Neural cell (in vitro differentiated cells): ENCODE data around the gene SELENOI. TPM values are rescaled to one million over a fixed set of nuclear protein-coding genes. Genes with fewer than 3 reads are reported as not detected.
"Not testable (repeated sequence)": the region's sequence is repeated elsewhere in the genome, so short reads cannot be mapped to it uniquely, and the experiment has no call there.

Source experiments
- H2AFZ ChIP-seq: fragments of 200-600, 300-800 bp; sonication (generic), shearing (Covaris generic); 2 replicates; pipeline ENCODE4 v1.6.0; 2014; ENCODE audit warnings: low read depth, mild to moderate bottlenecking, antibody characterized with exemption, low read length, moderate library complexity
- H3F3A ChIP-seq: fragments of 200-600 bp; shearing (Covaris generic); 2 replicates; pipeline ENCODE4 v1.6.1; 2016; ENCODE audit warnings: mild to moderate bottlenecking, moderate library complexity, mixed read lengths, antibody characterized with exemption, low read length; ENCODE audit not compliant: insufficient read depth, poor library complexity, severe bottlenecking
- H3K27ac ChIP-seq: fragments of 200-600, 300-800 bp; sonication (generic), shearing (Covaris generic); 2 replicates; pipeline ENCODE4 v1.5.1; 2014; ENCODE audit warnings: mild to moderate bottlenecking, low read length, moderate library complexity
- H3K27me3 ChIP-seq: fragments of 300-800, 200-600 bp; sonication (generic), shearing (Covaris generic); 2 replicates; pipeline ENCODE4 v1.6.0; 2014; ENCODE audit warnings: mild to moderate bottlenecking, low read depth, low read length, moderate library complexity; ENCODE audit not compliant: insufficient read depth
- H3K36me3 ChIP-seq: fragments of 300-800, 200-600 bp; sonication (generic), shearing (Covaris generic); 2 replicates; pipeline ENCODE4 v1.5.1; 2014; ENCODE audit warnings: mild to moderate bottlenecking, antibody characterized with exemption, low read length, moderate library complexity; ENCODE audit not compliant: insufficient read depth
- H3K4me2 ChIP-seq: fragments of 300-800, 200-600 bp; sonication (generic), shearing (Covaris generic); 2 replicates; pipeline ENCODE4 v1.6.0; 2014; ENCODE audit warnings: mild to moderate bottlenecking, low read length
- H3K4me3 ChIP-seq: fragments of 300-800, 200-600 bp; sonication (generic), shearing (Covaris generic); 2 replicates; pipeline ENCODE4 v1.5.1; 2014; ENCODE audit warnings: mild to moderate bottlenecking, low read length, moderate library complexity
- H3K79me2 ChIP-seq: fragments of 200-600 bp; shearing (Covaris generic); replicated peaks from 2 replicates; pipeline ENCODE4 v1.6.0; 2014; ENCODE audit warnings: mild to moderate bottlenecking, low read length, moderate library complexity; ENCODE audit not compliant: insufficient read depth
- H3K9ac ChIP-seq: fragments of 300-800, 200-600 bp; sonication (generic), shearing (Covaris generic); 2 replicates; pipeline ENCODE4 v1.6.1; 2016; ENCODE audit warnings: mild to moderate bottlenecking, low read length, mixed read lengths
- H3K9me2 ChIP-seq: fragments of 200-600 bp; shearing (Covaris generic); 2 replicates; pipeline ENCODE4 v1.6.1; 2016; ENCODE audit warnings: mild to moderate bottlenecking, low read length, mixed read lengths; ENCODE audit not compliant: insufficient read depth
- H3K9me3 ChIP-seq: fragments of 200-600, 300-800 bp; sonication (generic), shearing (Covaris generic); 2 replicates; pipeline ENCODE4 v1.6.1; 2016; ENCODE audit warnings: mild to moderate bottlenecking, mixed run types, low read length, moderate library complexity, mixed read lengths
- H4K20me1 ChIP-seq: fragments of 200-600 bp; shearing (Covaris generic); 2 replicates; pipeline ENCODE4 v1.6.1; 2016; ENCODE audit warnings: mild to moderate bottlenecking, mixed run types; ENCODE audit not compliant: insufficient read depth
- EP300 ChIP-seq: fragments of 450-650 bp; conservative IDR thresholded peaks from 2 replicates; pipeline ENCODE4 v1.6.1; 2014; ENCODE audit warnings: antibody characterized with exemption, mild to moderate bottlenecking, moderate library complexity; ENCODE audit not compliant: poor library complexity, severe bottlenecking
- EZH2 ChIP-seq: fragments of 200-600, 300-800 bp; shearing (Covaris generic), sonication (generic); IDR thresholded peaks from 2 replicates; pipeline ENCODE4 v1.6.1; 2014; ENCODE audit warnings: antibody characterized with exemption, low read length, borderline replicate concordance, mild to moderate bottlenecking; ENCODE audit not compliant: insufficient read depth, poor library complexity, severe bottlenecking
- MXI1 ChIP-seq: fragments of 450-650 bp; conservative IDR thresholded peaks from 2 replicates; pipeline ENCODE4 v1.6.1; 2014; ENCODE audit warnings: antibody characterized with exemption, mild to moderate bottlenecking; ENCODE audit not compliant: poor library complexity, severe bottlenecking
- POLR2AphosphoS5 ChIP-seq: IDR thresholded peaks from 2 replicates; pipeline ENCODE4 v1.6.1; 2012
- RAD21 ChIP-seq: fragments of 450-650 bp; conservative IDR thresholded peaks from 2 replicates; pipeline ENCODE4 v1.6.1; 2014; ENCODE audit warnings: antibody characterized with exemption, mild to moderate bottlenecking, moderate library complexity
- SMC3 ChIP-seq: fragments of 450-650 bp; conservative IDR thresholded peaks from 2 replicates; pipeline ENCODE4 v1.6.1; 2014; ENCODE audit warnings: antibody characterized with exemption, mild to moderate bottlenecking, moderate library complexity; ENCODE audit not compliant: poor library complexity
- TAF1 ChIP-seq: IDR thresholded peaks from 2 replicates; pipeline ENCODE4 v1.6.1; 2012; ENCODE audit warnings: low read depth
- polyA plus RNA-seq: library from polyadenylated mRNA; depleted of rRNA; stranded (reverse); fragments of >200 nt; gene quantifications from 2 replicates; pipeline ENCODE4 v1.2.3, GENCODE V29; 2014
- TF ChIP-seq, protein P1 (sequence below): IDR thresholded peaks from 2 replicates; pipeline ENCODE4 v1.6.1; 2012; ENCODE audit warnings: borderline replicate concordance
- TF ChIP-seq, protein P2 (sequence below): fragments of 450-650 bp; IDR thresholded peaks from 2 replicates; pipeline ENCODE4 v1.5.1; 2014; ENCODE audit warnings: antibody characterized with exemption, mild to moderate bottlenecking, moderate library complexity; ENCODE audit not compliant: poor library complexity, severe bottlenecking

Gene SELENOI
- polyA plus RNA-seq, 1 donor from 2014 or later: 25.2 TPM

DNA sequence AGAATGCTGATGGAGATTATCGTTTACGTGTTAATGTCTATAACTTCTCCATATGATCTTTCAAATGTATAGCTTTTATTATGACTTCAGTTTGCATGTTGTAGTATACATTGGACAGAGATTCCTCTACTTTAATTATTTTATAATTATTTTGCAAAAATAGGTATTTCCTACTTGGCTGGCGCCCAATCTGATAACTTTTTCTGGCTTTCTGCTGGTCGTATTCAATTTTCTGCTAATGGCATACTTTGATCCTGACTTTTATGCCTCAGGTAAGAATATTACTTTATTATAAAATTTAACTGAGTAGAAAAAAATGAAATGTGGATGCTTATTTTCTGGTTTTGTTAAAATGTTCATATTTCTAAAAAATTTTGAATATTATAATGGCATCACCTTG, 18.7 kb downstream of the SELENOI start:
- H3K36me3 ChIP-seq: peaks cover 10% of the 10 kb centered on the region
- H3K27me3 ChIP-seq: no peaks in the 10 kb centered on the region
- H2AFZ ChIP-seq: no peak overlapping the region
- H3K79me2 ChIP-seq: no peaks in the 10 kb centered on the region
- TF ChIP-seq RAD21 (no peak), EP300 (no peak)
- no peak overlapping the region for H3K4me3 ChIP-seq
- no peak overlapping the region for H3K27ac ChIP-seq
- H3K9ac ChIP-seq: no peak overlapping the region
- no peak overlapping the region for H3K4me2 ChIP-seq
- H3K9me3 ChIP-seq: no peaks in the 10 kb centered on the region
- H3K9me2 ChIP-seq: no peaks in the 10 kb centered on the region
- H3F3A ChIP-seq: no peaks in the 10 kb centered on the region
- H4K20me1 ChIP-seq: no peaks in the 10 kb centered on the region

DNA sequence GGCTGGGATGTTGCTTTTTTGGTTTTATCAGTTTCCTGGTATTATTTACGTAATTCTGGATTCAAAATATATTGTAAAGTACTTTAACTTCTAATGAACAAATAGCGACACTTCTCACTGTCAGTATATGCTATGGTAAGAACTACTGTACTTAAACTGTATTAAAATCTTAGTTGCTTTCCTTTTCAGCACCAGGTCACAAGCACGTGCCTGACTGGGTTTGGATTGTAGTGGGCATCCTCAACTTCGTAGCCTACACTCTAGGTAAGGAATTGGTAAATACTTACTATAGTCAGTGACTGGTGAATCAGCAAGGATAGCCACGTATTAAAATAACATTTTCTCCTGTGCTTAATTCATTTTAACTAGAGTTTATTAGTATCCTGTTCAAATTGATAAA, 21.0 kb downstream of the SELENOI start:
- Histone ChIP-seq H3K4me3 (no peak overlapping the region), H3K4me2 (no peak overlapping the region), H3K36me3 (peaks cover 10% of the 10 kb centered on the region), H2AFZ (no peak overlapping the region), H3K27me3 (no peaks in the 10 kb centered on the region), H3K9ac (no peak overlapping the region), H3K9me2 (no peaks in the 10 kb centered on the region), H3K27ac (no peak overlapping the region), H3K79me2 (no peaks in the 10 kb centered on the region), H3F3A (no peaks in the 10 kb centered on the region), H4K20me1 (no peaks in the 10 kb centered on the region), H3K9me3 (no peaks in the 10 kb centered on the region)
- TF ChIP-seq TAF1: no peak
- no peak for TF ChIP-seq RAD21
- no peak for TF ChIP-seq SMC3
- no peak for TF ChIP-seq EZH2
- no peak for TF ChIP-seq EP300
- TF ChIP-seq POLR2AphosphoS5: no peak
- TF ChIP-seq, protein P1, sequence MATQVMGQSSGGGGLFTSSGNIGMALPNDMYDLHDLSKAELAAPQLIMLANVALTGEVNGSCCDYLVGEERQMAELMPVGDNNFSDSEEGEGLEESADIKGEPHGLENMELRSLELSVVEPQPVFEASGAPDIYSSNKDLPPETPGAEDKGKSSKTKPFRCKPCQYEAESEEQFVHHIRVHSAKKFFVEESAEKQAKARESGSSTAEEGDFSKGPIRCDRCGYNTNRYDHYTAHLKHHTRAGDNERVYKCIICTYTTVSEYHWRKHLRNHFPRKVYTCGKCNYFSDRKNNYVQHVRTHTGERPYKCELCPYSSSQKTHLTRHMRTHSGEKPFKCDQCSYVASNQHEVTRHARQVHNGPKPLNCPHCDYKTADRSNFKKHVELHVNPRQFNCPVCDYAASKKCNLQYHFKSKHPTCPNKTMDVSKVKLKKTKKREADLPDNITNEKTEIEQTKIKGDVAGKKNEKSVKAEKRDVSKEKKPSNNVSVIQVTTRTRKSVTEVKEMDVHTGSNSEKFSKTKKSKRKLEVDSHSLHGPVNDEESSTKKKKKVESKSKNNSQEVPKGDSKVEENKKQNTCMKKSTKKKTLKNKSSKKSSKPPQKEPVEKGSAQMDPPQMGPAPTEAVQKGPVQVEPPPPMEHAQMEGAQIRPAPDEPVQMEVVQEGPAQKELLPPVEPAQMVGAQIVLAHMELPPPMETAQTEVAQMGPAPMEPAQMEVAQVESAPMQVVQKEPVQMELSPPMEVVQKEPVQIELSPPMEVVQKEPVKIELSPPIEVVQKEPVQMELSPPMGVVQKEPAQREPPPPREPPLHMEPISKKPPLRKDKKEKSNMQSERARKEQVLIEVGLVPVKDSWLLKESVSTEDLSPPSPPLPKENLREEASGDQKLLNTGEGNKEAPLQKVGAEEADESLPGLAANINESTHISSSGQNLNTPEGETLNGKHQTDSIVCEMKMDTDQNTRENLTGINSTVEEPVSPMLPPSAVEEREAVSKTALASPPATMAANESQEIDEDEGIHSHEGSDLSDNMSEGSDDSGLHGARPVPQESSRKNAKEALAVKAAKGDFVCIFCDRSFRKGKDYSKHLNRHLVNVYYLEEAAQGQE: no peak
- TF ChIP-seq, protein P2, sequence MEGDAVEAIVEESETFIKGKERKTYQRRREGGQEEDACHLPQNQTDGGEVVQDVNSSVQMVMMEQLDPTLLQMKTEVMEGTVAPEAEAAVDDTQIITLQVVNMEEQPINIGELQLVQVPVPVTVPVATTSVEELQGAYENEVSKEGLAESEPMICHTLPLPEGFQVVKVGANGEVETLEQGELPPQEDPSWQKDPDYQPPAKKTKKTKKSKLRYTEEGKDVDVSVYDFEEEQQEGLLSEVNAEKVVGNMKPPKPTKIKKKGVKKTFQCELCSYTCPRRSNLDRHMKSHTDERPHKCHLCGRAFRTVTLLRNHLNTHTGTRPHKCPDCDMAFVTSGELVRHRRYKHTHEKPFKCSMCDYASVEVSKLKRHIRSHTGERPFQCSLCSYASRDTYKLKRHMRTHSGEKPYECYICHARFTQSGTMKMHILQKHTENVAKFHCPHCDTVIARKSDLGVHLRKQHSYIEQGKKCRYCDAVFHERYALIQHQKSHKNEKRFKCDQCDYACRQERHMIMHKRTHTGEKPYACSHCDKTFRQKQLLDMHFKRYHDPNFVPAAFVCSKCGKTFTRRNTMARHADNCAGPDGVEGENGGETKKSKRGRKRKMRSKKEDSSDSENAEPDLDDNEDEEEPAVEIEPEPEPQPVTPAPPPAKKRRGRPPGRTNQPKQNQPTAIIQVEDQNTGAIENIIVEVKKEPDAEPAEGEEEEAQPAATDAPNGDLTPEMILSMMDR: no peak
- no peak for TF ChIP-seq MXI1

DNA sequence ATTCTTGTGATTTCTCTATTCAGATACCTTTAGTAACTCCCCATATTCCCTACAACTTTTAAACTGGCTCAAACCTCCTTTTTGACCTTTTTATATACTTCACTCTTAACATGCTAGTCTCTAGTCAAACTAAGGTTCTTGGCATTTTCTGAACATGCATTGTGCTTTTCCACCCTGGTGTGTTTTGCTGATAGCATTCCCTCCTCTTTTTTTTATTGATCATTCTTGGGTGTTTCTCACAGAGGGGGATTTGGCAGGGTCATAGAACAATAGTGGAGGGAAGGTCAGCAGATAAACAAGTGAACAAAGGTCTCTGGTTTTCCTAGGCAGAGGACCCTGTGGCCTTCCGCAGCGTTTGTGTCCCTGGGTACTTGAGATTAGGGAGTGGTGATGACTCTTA, 23.7 kb downstream of the SELENOI start:
- H3K9me2 ChIP-seq, H3K9me3 ChIP-seq, H2AFZ ChIP-seq, H3K9ac ChIP-seq, H3K4me2 ChIP-seq, H3K4me3 ChIP-seq, H3K27me3 ChIP-seq, H4K20me1 ChIP-seq, H3K27ac ChIP-seq, H3F3A ChIP-seq, H3K79me2 ChIP-seq, H3K36me3 ChIP-seq: not testable (repeated sequence)

DNA sequence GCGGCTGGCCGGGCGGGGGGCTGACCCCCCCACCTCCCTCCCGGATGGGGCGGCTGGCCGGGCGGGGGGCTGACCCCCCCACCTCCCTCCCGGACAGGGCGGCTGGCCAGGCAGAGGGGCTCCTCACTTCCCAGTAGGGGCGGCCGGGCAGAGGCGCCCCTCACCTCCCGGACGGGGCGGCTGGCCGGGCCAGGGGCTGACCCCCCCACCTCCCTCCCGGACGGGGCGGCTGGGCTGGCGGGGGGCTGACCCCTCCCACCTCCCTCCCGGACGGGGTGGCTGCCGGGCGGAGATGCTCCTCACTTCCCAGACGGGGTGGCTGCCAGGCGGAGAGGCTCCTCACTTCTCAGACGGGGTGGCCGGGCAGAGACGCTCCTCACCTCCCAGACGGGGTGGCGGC, 25.0 kb downstream of the SELENOI start:
- not testable (repeated sequence) for H4K20me1 ChIP-seq, H3K9me2 ChIP-seq, H3K27ac ChIP-seq, H3K4me3 ChIP-seq, H3F3A ChIP-seq, H3K9me3 ChIP-seq, H3K9ac ChIP-seq, H3K27me3 ChIP-seq, H2AFZ ChIP-seq, H3K4me2 ChIP-seq, H3K36me3 ChIP-seq, H3K79me2 ChIP-seq
